GM12891 (cell line): ENCODE results near the gene HRNR.

Experiments
- POLR2A ChIP-seq: IDR thresholded peaks from 2 replicates; pipeline ENCODE4 v1.6.1; 2011; ENCODE audit warnings: low read depth, low read length, control low read depth
- SPI1 ChIP-seq: IDR thresholded peaks from 2 replicates; pipeline ENCODE4 v1.6.1; 2011; ENCODE audit warnings: low read depth, low read length, control low read depth

DNA sequence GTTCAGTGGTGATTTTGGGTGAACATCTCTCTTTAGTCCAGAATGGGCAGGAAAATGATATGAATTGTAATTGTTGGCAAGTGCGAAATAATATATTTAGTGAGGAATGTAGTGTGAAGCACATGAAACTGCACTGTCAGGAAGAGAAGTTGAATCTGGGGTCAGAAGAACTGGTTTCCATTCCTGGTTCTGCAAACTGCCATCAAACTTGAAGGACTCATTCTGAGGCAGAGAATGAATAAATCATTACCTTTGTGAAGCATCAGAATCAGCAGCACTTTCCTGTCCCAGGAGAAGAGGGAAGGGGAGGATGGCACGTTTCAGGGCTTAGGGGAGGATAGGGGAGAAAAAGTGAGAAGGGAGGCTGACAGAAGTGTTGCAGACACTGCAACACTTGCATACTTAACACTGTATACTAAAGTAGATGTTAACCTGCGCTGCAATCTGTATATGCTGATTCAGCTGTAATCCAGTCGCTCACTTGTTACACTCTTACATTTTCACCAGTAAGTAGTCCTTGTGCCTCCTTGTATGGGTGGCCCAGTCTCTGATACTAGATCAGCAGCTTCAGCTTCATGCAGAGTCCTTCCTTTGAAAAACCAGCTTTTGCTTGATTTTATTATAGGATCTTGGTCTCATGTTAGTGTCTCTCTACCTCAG, 54.5 kb downstream of the HRNR start:
- no peak for TF ChIP-seq POLR2A
- TF ChIP-seq SPI1: peak; percentile 29; the same call in 1 of the 2 replicates
